NCI-H345 treated with DMSO at 0.1 percent for 48 hours (cell line): Measurements from ENCODE around the gene HSPB1.
"Not testable (repeated sequence)": the region's sequence is repeated elsewhere in the genome, so short reads cannot be mapped to it uniquely, and the experiment has no call there.

Experiments used
- DNase-seq: peaks from one replicate; lab custom pipeline; 2025; ENCODE audit not compliant: unreplicated experiment; lab: John Stamatoyannopoulos, UW

Gene HSPB1

GRCh38 chr7:76303202-76304147, 1.0 kb downstream of the HSPB1 start:
- peak; percentile 47 for DNase-seq

DNA sequence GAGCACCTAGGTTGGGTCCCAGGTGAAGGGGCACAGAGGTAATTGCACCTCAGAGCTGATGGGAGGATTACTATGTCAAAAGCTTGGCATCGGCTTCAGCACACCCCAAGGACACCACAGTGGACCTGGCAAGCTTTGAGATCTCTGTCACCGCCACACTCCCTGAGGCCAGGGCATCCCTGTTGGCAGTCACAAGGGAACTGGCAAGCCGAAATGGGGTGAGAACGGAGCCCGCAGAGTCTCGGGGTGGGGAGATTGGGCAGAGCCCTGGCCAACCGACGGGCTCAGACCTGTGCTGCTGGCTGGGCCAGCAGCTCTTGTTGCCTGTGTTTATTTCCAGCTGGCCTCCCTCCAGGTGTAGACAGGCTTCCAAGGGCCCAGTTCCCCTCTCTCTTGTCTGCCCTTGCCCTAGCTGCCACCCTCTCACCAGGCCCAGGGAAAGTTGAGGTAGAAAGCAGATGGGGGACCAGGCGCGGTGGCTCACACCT, 2.5 kb downstream of the HSPB1 start:
- no peak for DNase-seq

GRCh38 chr7:76308874-76309273, 6.4 kb downstream of the HSPB1 start:
- DNase-seq = not testable (repeated sequence)

DNA sequence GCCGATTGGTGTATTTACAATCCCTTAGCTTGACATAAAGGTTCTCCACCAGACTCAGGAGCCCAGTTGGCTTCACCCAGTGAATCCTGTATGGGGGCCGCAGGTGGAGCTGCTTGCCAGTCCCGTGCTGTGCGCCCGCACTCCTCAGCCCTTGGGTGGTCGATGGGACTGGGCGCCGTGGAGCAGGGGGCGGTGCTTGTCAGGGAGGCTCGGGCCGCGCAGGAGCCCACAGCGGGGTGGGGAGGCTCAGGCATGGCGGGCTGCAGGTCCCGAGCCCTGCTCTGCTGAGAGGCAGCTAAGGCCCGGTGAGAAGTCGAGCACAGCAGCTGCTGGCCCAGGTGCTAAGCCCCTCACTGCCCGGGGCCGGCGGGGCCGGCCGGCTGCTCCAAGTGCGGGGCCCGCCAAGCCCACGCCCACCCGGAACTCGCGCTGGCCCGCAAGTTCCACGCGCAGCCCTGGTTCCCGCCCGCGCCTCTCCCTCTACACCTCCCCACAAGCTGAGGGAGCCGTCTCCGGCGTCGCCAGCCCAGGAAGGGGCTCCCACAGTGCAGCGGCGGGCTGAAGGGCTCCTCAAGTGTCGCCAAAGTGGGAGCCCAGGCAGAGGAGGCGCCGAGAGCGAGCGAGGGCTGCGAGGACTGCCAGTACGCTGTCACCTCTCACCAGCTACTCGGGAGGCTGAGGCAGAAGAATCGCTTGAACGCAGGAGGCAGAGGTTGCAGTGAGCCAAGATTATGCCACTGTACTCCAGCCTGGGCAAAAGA, 7.0 kb downstream of the HSPB1 start:
- DNase-seq = not testable (repeated sequence)

GRCh38 chr7:76310102-76310957, 7.9 kb downstream of the HSPB1 start:
- DNase-seq = peak; percentile 76

DNA sequence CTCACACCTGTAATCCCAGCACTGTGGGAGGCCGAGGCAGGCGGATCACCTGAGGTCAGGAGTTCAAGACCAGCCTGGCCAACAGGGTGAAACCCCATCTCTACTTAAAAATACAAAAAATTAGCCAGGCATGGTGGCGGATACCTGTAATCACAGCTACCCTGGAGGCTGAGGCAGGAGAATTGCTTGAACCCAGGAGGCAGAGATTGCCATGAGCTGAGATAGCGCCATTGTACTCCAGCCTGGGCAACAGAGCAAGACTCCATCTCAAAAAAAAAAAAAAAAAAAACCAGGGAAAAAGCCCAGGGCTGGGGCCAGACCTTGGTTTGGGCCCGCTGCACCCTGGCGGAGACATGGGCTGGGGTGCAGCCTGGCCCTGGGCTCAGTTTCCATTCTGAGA, 9.4 kb downstream of the HSPB1 start:
- DNase-seq = not testable (repeated sequence)

DNA sequence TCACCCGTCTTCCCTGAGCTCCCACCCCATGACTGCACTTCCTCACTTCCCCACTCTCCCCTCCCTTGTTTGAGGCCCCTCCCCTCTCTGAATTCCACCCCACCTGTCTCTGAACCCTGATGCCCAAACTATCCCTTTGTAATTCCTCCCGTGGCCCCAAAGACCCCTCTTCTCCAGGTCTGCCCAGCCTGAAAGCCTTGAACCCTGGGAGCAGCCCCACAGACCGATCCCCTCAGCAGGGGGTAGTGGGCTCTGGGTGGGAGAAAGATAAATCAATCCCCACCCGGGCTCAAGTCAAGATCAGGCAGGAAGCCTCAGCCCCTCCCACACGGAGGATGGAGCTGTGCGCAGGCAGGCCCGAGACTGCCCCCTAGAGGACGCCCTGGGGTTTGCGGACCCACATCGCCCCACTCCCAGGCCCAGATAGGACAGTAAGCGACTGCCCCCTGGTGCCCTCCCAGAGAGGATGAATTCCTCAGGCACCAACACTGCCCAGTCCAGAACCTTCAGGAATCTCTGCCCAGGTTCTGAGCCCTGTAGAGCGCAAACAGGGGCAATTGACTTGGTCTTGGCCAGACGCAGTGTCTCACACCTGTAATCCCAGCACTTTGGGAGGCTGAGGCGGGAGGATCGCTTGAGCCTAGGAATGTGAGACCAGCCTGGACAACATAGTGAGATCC, 11.7 kb downstream of the HSPB1 start:
- peak; percentile 84 for DNase-seq

- DNase-seq = not testable (repeated sequence)
Measured at GRCh38 chr7:76314740-76315139, 12.3 kb downstream of the HSPB1 start.

DNA sequence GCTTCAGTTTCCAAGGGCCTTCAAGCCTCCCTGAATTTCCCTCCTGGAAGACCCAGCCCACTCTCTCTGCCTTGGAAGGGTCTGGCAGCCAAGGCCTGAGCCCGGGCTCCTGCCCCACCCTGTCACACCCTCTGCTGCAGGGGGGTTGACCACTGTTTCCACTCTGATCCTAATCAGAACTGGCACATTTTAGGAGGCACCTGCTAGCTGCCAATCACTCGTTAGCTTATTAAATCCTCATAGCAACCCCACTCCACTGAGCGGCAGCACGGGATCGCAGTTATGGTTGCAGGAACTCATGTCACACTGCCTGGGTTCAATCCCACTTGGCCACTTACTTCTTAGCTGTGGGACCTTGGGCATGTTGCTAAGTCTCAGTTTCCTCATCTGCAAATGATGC, 12.9 kb downstream of the HSPB1 start:
- DNase-seq = no peak

DNA sequence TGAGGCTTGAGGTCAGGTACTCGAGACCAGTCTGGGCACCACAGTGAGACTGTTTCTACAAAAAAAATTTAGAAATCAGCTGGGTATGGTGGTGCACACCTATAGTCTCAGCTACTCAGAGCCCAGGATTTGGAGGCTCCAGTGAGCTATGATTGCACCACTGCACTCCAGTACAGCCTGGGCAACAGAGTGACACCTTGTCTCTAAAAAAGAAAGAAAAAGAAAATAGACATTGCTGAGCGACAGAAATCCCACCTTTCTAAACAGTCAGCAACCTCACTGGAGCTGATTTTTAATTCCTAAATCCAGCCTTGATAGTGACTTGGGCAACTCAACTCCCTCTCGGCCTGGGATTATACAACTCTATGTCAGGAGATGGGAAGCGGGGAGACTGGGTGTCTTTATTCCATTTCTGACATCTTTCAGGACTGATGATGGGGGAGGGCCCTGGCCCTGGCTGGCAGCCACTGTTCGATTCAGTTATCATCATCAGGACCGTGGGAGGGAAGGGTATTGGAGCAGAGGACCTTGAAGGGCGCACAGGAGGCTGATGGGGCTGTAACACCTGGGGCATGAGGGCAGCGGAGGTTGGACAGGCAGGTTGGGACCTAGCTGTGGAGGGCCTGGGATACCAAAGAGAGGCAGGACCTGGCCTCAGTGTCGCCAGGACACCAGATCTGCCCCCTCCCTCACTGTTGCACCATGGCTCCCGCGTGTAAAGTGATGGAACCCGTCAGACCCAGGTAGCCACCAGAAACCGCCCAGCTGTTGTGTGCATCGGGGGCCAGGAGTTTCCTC, 14.7 kb downstream of the HSPB1 start:
- no peak for DNase-seq

DNA sequence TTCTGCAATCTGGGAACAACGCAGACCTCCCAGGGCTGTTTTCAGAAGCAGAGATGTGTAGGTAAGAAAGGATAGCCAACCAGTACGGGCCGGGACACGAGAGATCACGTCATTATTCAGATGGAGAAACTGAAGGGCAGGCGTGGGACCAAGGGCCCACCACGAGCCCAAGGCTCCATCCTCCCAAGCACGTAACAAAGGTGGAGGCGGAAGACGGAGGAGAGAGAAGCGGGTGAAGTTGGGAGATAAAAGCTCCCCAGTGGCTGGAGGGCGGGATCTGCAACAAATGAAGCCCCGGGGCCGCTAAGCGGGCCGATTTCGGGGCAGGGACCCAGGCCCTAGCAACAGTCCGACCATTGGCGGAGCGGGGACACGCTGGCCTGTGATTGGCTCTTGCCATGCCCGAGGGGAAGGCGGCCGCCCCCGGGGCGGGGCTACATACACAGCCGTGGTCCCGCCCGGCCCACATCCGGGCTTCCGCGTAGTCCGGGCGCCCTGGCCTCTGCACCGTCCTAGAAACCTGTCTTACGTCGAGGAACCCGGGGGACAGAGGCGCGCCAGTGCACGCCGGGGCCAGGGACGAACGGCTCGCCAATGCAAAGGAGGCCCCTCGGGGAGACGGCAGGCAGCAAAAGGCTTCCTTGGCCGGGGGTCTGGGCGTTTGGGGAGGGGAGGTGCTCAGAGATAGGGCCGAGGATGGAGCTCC, 15.5 kb downstream of the HSPB1 start:
- peak; percentile 96 for DNase-seq

- peak; percentile 33 for DNase-seq
Measured at GRCh38 chr7:76318488-76319353, 16.2 kb downstream of the HSPB1 start.

- no peak for DNase-seq
Measured at GRCh38 chr7:76325092-76325491, 22.6 kb downstream of the HSPB1 start.

GRCh38 chr7:76325811-76326210, 23.3 kb downstream of the HSPB1 start:
- no peak for DNase-seq

DNA sequence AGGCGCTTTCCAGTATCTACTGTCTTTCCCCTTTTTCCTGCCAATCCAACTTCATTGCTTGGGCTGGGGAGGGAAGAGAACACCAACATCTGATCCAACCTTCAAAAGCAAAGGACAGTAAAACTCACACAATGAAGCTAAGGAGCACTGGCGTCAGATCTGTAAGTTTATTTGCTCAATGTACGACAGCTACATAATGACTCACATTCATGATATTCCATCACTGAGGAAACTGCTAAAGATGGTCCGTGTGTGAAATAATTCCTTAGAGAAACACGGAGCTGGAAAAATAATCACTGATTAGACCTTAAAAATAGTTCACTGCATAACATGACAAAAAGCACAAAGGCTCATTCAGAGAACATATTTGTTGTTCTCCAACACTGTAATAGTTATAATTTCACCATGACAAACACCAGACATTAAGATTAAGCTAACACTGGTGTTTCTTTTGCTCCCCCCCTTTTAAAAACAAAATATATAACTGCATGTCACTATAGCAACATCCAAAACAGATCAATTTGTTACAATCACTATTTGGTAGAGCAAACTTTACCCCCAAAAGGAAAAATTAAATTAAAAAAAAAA, 24.3 kb downstream of the HSPB1 start:
- DNase-seq = no peak

GRCh38 chr7:76327610-76328009, 25.1 kb downstream of the HSPB1 start:
- no peak for DNase-seq

- DNase-seq = no peak
Measured at GRCh38 chr7:76328389-76328788, 25.9 kb downstream of the HSPB1 start.

- no peak for DNase-seq
Measured at GRCh38 chr7:76329479-76329878, 27.0 kb downstream of the HSPB1 start.
